HL-60 (cell line): ENCODE results near the gene ST6GALNAC6.

Experiments used
- DNase-seq, 2 experiments: peaks; one replicate each; pipeline ENCODE4 v3.0.0-alpha.2; 2010 to 2020; ENCODE audit warnings: low read depth in 1 of 2, low spot score in 1 of 2
- H3K27ac ChIP-seq: fragments of 250-450 bp; sonication (Bioruptor Pico); replicated peaks from 2 replicates; pipeline ENCODE4 v1.5.1; 2020; ENCODE audit warnings: mild to moderate bottlenecking, moderate library complexity
- H3K27me3 ChIP-seq: fragments of 250-450 bp; sonication (Bioruptor Pico); 2 replicates; pipeline ENCODE4 v1.5.1; 2021; ENCODE audit warnings: mild to moderate bottlenecking, moderate library complexity; ENCODE audit not compliant: insufficient read depth, poor library complexity, severe bottlenecking
- H3K4me3 ChIP-seq: replicated peaks from 2 replicates; pipeline ENCODE4 v1.5.1; 2011; ENCODE audit warnings: mild to moderate bottlenecking, control low read depth, low read length; ENCODE audit not compliant: insufficient read depth
- GABPA ChIP-seq: IDR thresholded peaks from 2 replicates; pipeline ENCODE4 v1.6.1; 2012; ENCODE audit warnings: low read depth
- POLR2AphosphoS5 ChIP-seq: IDR thresholded peaks from 2 replicates; pipeline ENCODE4 v1.6.1; 2012; ENCODE audit warnings: low read depth
- SPI1 ChIP-seq: IDR thresholded peaks from 2 replicates; pipeline ENCODE4 v1.6.1; 2012; ENCODE audit warnings: low read depth, mild to moderate bottlenecking, borderline replicate concordance
- TF ChIP-seq, protein P1 (sequence below): IDR thresholded peaks from 2 replicates; pipeline ENCODE4 v1.6.1; 2012; ENCODE audit warnings: low read depth; ENCODE audit not compliant: insufficient replicate concordance
- TF ChIP-seq, protein P2 (sequence below): IDR thresholded peaks from one replicate; pipeline ENCODE4 v1.5.1; 2011; ENCODE audit warnings: low read length, control low read depth, inconsistent platforms; ENCODE audit not compliant: insufficient read depth

The ST6GALNAC6 gene

DNA sequence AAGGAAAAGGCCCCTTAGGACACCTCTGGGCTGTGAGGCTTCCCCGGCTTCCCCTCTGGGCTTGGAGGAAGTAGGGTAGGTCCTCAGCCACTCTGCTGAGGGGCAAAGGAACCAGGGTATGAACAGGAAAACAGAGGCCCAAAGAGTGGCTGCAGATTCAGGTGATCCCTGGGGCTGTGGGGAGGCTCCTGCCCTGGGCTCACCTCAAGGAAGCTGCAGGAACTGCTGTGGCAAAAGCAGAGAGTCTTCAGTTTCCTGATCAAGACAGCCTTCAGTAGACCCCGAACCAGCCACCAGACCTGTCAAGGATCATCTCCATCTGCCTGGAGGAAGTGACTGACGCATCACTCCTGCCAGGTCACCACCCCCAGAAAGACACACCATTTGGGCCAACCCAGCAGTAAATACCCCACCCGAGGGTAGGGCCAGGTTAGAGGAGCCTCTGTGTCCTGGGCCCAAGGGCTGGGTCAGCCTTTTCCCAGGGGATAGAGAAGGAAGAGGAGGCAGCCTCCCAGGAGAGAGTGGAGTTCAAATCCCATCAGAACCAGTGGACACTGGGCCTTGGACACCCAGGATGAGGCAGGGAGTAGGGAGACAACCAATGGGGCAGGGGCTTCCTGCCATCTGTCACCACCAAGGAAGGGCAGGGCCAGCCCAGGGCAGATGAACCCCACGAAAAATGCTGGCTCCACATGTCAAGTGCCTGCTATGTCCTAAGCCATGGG is 5.8 kb upstream of the ST6GALNAC6 start:
- Histone ChIP-seq H3K4me3 (no peak overlapping the region), H3K27ac (peak overlapping the region; percentile 77), H3K27me3 (no peaks in the 10 kb centered on the region)
- TF ChIP-seq, protein P1, sequence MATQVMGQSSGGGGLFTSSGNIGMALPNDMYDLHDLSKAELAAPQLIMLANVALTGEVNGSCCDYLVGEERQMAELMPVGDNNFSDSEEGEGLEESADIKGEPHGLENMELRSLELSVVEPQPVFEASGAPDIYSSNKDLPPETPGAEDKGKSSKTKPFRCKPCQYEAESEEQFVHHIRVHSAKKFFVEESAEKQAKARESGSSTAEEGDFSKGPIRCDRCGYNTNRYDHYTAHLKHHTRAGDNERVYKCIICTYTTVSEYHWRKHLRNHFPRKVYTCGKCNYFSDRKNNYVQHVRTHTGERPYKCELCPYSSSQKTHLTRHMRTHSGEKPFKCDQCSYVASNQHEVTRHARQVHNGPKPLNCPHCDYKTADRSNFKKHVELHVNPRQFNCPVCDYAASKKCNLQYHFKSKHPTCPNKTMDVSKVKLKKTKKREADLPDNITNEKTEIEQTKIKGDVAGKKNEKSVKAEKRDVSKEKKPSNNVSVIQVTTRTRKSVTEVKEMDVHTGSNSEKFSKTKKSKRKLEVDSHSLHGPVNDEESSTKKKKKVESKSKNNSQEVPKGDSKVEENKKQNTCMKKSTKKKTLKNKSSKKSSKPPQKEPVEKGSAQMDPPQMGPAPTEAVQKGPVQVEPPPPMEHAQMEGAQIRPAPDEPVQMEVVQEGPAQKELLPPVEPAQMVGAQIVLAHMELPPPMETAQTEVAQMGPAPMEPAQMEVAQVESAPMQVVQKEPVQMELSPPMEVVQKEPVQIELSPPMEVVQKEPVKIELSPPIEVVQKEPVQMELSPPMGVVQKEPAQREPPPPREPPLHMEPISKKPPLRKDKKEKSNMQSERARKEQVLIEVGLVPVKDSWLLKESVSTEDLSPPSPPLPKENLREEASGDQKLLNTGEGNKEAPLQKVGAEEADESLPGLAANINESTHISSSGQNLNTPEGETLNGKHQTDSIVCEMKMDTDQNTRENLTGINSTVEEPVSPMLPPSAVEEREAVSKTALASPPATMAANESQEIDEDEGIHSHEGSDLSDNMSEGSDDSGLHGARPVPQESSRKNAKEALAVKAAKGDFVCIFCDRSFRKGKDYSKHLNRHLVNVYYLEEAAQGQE: no peak
- TF ChIP-seq SPI1 (no peak; the same call in 1 of the 2 replicates), GABPA (no peak)
- peak in 1 of 2 experiments; percentile 67 for DNase-seq

DNA sequence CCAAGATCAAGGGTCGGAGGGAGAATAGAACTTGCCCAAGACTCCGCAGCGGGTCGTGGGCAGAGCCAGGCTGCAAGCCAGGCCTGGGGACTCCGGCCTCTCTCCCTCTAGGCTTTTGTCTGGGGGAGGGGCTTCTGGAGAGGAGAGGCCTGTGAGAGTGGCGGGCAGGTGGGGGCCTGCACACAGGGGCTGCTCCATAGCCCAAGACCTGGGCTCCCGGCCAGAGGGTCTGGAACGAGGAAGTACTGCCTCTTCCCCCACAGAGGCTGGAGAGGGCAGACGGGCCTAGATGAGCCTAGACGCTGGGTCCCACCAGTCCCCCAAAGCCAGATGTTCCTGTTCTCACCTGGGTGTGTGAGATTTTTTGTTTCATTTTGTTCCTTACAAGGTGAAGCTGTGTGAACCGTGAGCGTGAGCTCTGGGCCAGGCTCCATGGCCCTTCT is 5.2 kb upstream of the ST6GALNAC6 start:
- no peak for TF ChIP-seq POLR2AphosphoS5
- TF ChIP-seq, protein P1: peak; percentile 18
- no peak for TF ChIP-seq GABPA
- DNase-seq: peak in 1 of 2 experiments; percentile 69
- no peaks in the 10 kb centered on the region for H3K27me3 ChIP-seq
- H3K27ac ChIP-seq: peak overlapping the region; percentile 77
- no peak overlapping the region for H3K4me3 ChIP-seq

DNA sequence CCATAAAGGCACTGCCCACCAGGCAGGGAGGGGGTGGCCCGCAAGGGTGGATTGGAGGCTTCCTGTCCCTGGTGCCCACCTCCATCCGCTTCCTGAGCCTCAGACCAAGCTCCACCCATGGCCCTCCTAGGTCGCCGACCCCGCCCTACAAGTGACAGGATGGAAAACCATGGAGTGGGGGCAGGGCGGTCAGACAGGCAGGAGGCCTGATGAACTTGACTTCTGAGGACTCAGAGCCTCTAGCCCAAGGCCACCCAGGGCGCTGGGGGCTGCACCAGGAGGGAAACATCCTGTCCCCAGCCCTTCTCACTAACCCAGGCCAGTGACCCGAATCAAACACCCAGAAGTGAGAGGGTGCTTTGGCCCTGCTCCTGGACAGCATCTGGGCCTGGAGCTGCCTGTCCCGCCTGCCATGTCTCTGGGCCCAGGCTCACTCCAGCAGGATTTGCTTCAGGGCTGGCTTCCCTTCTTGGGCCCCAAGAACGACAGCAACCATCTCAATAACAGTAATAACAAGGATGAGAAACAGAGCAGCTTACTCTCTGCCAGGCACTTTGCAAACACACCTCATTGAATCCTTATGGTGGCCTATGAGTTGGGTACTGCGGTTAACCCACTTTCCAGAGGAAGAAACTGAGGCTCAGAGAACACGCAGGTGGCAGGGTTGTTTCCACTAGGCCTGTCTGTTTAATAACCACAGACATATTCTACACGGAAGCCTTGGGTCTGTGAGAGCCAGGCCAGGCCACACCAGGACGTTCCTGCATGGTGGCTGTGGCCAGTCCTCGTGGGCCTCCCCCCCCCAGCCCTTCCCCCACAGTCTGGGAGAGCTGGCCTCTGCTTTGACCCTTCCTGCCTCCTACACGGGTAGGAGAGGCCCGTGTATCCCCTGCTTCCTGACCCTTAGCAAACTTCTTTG is 4.4 kb upstream of the ST6GALNAC6 start:
- no peak overlapping the region for H3K4me3 ChIP-seq

More for the DNA sequence above, 4.4 kb upstream of the ST6GALNAC6 start:
- TF ChIP-seq, protein P2, sequence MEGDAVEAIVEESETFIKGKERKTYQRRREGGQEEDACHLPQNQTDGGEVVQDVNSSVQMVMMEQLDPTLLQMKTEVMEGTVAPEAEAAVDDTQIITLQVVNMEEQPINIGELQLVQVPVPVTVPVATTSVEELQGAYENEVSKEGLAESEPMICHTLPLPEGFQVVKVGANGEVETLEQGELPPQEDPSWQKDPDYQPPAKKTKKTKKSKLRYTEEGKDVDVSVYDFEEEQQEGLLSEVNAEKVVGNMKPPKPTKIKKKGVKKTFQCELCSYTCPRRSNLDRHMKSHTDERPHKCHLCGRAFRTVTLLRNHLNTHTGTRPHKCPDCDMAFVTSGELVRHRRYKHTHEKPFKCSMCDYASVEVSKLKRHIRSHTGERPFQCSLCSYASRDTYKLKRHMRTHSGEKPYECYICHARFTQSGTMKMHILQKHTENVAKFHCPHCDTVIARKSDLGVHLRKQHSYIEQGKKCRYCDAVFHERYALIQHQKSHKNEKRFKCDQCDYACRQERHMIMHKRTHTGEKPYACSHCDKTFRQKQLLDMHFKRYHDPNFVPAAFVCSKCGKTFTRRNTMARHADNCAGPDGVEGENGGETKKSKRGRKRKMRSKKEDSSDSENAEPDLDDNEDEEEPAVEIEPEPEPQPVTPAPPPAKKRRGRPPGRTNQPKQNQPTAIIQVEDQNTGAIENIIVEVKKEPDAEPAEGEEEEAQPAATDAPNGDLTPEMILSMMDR: no peak
- no peak for TF ChIP-seq POLR2AphosphoS5
- no peak for TF ChIP-seq SPI1
- TF ChIP-seq GABPA: no peak
- TF ChIP-seq, protein P1: no peak
- peak overlapping the region; percentile 77 for H3K27ac ChIP-seq
- H3K27me3 ChIP-seq: no peaks in the 10 kb centered on the region
- DNase-seq: peak in 1 of 2 experiments; percentile 23
